IPS-NIHi11 (cell line): ENCODE results near the gene TSPAN17.

ENCODE experiments used
- DNase-seq: peaks from one replicate; pipeline ENCODE4 v3.0.0; 2012; ENCODE audit warnings: mixed read lengths, low spot score

TSPAN17 gene

GRCh38 chr5:176621661-176622079 is 25.6 kb upstream of the TSPAN17 start:
- no peak for DNase-seq

GRCh38 chr5:176624142-176624541 is 23.1 kb upstream of the TSPAN17 start:
- DNase-seq, result no peak

GRCh38 chr5:176624938-176625337 is 22.3 kb upstream of the TSPAN17 start:
- no peak for DNase-seq

- no peak for DNase-seq
Measured at GRCh38 chr5:176625512-176625911, 21.8 kb upstream of the TSPAN17 start.

- peak; percentile 39 for DNase-seq
Measured at GRCh38 chr5:176625966-176626875, 21.1 kb upstream of the TSPAN17 start.

GRCh38 chr5:176626876-176627236 is 20.4 kb upstream of the TSPAN17 start:
- no peak for DNase-seq

- no peak for DNase-seq
Measured at GRCh38 chr5:176627582-176627981, 19.7 kb upstream of the TSPAN17 start.

- no peak for DNase-seq
Measured at GRCh38 chr5:176628406-176629228, 18.7 kb upstream of the TSPAN17 start.

- no peak for DNase-seq
Measured at GRCh38 chr5:176629317-176629852, 17.9 kb upstream of the TSPAN17 start.

- DNase-seq, result peak; percentile 87
Measured at GRCh38 chr5:176629853-176630680, 17.2 kb upstream of the TSPAN17 start, which contains the start of the genes EIF4E1B and SNCB. EIF4E1B (plus strand) TSS chr5:176630675; CDS start chr5:176642788, 12,113 bp downstream. SNCB (minus strand) TSS chr5:176630534; CDS start chr5:176629654, 880 bp downstream.

GRCh38 chr5:176630681-176631222 is 16.5 kb upstream of the TSPAN17 start:
- no peak for DNase-seq

- DNase-seq, result no peak
Measured at GRCh38 chr5:176631383-176632200, 15.7 kb upstream of the TSPAN17 start.

- no peak for DNase-seq
Measured at GRCh38 chr5:176632745-176633144, 14.5 kb upstream of the TSPAN17 start.

- DNase-seq, result no peak
Measured at GRCh38 chr5:176633598-176633997, 13.7 kb upstream of the TSPAN17 start.

GRCh38 chr5:176636426-176636825 is 10.9 kb upstream of the TSPAN17 start:
- no peak for DNase-seq

GRCh38 chr5:176637556-176637955 is 9.7 kb upstream of the TSPAN17 start:
- no peak for DNase-seq

GRCh38 chr5:176638437-176638836 is 8.8 kb upstream of the TSPAN17 start:
- no peak for DNase-seq

- DNase-seq, result no peak
Measured at GRCh38 chr5:176639208-176639607, 8.1 kb upstream of the TSPAN17 start.

- DNase-seq, result no peak
Measured at GRCh38 chr5:176639981-176640380, 7.3 kb upstream of the TSPAN17 start.

GRCh38 chr5:176640616-176641015 is 6.7 kb upstream of the TSPAN17 start:
- no peak for DNase-seq
